H9 (cell line): ENCODE measurements around the gene NDUFB11. TPM values are rescaled to one million over a fixed set of nuclear protein-coding genes. Genes with fewer than 3 reads are reported as not detected.

Source experiments
- DNase-seq: peaks from one replicate; pipeline ENCODE4 v3.0.0-alpha.2; 2017
- H2AFZ ChIP-seq: one replicate; pipeline ENCODE4 v1.6.1; 2013; ENCODE audit warnings: mild to moderate bottlenecking, low read length, control low read depth, moderate library complexity
- H2AK5ac ChIP-seq: 2 replicates; pipeline ENCODE4 v1.6.1; 2013; ENCODE audit warnings: low read length, control low read depth, mixed read lengths; ENCODE audit not compliant: insufficient read length
- H2BK120ac ChIP-seq: one replicate; pipeline ENCODE4 v1.6.1; 2013; ENCODE audit warnings: low read depth, mild to moderate bottlenecking, low read length, control low read depth, inconsistent platforms; ENCODE audit not compliant: poor library complexity, severe bottlenecking
- H2BK12ac ChIP-seq: 2 replicates; pipeline ENCODE4 v1.6.1; 2013; ENCODE audit warnings: low read length, control low read depth, mixed read lengths, low read depth; ENCODE audit not compliant: insufficient read length
- H2BK15ac ChIP-seq: 2 replicates; pipeline ENCODE4 v1.6.1; 2013; ENCODE audit warnings: low read depth, low read length, control low read depth
- H2BK20ac ChIP-seq: one replicate; pipeline ENCODE4 v1.6.1; 2013; ENCODE audit warnings: low read depth, mild to moderate bottlenecking, low read length, control low read depth, inconsistent platforms; ENCODE audit not compliant: poor library complexity, severe bottlenecking
- H2BK5ac ChIP-seq: 2 replicates; pipeline ENCODE4 v1.6.1; 2013; ENCODE audit warnings: low read length, control low read depth, mixed read lengths; ENCODE audit not compliant: insufficient read length
- H3K14ac ChIP-seq: 2 replicates; pipeline ENCODE4 v1.6.1; 2013; ENCODE audit warnings: low read length, control low read depth; ENCODE audit not compliant: insufficient read depth
- H3K18ac ChIP-seq: 2 replicates; pipeline ENCODE4 v1.6.1; 2013; ENCODE audit warnings: low read depth, mild to moderate bottlenecking, mixed read lengths, low read length, control low read depth; ENCODE audit not compliant: insufficient read length
- H3K23ac ChIP-seq: 2 replicates; pipeline ENCODE4 v1.6.1; 2013; ENCODE audit warnings: low read length, control low read depth, mixed read lengths, low read depth; ENCODE audit not compliant: insufficient read length
- H3K23me2 ChIP-seq: 2 replicates; pipeline ENCODE4 v1.6.1; 2013; ENCODE audit warnings: low read depth, mild to moderate bottlenecking, mixed read lengths, low read length, control low read depth; ENCODE audit not compliant: insufficient read length, poor library complexity, severe bottlenecking
- H3K27ac ChIP-seq: 2 replicates; pipeline ENCODE4 v1.5.1; 2013; ENCODE audit warnings: low read length, control low read depth, mixed read lengths, low read depth; ENCODE audit not compliant: insufficient read length
- H3K27me3 ChIP-seq: 2 replicates; pipeline ENCODE4 v1.6.1; 2013; ENCODE audit warnings: low read length, control low read depth, inconsistent platforms; ENCODE audit not compliant: insufficient read depth
- H3K4ac ChIP-seq: 2 replicates; pipeline ENCODE4 v1.6.1; 2013; ENCODE audit warnings: low read depth, mild to moderate bottlenecking, control low read depth, inconsistent platforms, low read length, moderate library complexity
- H3K4me1 ChIP-seq: 2 replicates; pipeline ENCODE4 v1.6.1; 2013; ENCODE audit warnings: low read length, control low read depth, inconsistent platforms; ENCODE audit not compliant: insufficient read depth
- H3K4me2 ChIP-seq: 2 replicates; pipeline ENCODE4 v1.6.1; 2013; ENCODE audit warnings: low read length, control low read depth, mixed read lengths; ENCODE audit not compliant: insufficient read length, insufficient read depth
- H3K56ac ChIP-seq: 2 replicates; pipeline ENCODE4 v1.6.1; 2013; ENCODE audit warnings: low read depth, mild to moderate bottlenecking, mixed read lengths, low read length, control low read depth; ENCODE audit not compliant: insufficient read length
- H3K79me1 ChIP-seq: 2 replicates; pipeline ENCODE4 v1.6.1; 2013; ENCODE audit warnings: low read depth, mild to moderate bottlenecking, moderate library complexity, low read length, control low read depth, inconsistent platforms; ENCODE audit not compliant: insufficient read depth, poor library complexity, severe bottlenecking
- H3K79me2 ChIP-seq: 2 replicates; pipeline ENCODE4 v1.6.1; 2013; ENCODE audit warnings: low read length, control low read depth, inconsistent platforms; ENCODE audit not compliant: insufficient read depth
- H3K9ac ChIP-seq: 2 replicates; pipeline ENCODE4 v1.6.1; 2013; ENCODE audit warnings: low read length, control low read depth, mixed read lengths; ENCODE audit not compliant: insufficient read length; ENCODE audit errors: extremely low read depth
- H3K9me3 ChIP-seq: one replicate; pipeline ENCODE4 v1.6.1; 2013; ENCODE audit warnings: low read depth, low read length, inconsistent platforms; ENCODE audit not compliant: control insufficient read depth
- H3T11ph ChIP-seq: one replicate; pipeline ENCODE4 v1.6.1; 2013; ENCODE audit warnings: mild to moderate bottlenecking, low read length, control low read depth, inconsistent platforms
- H4K20me1 ChIP-seq: one replicate; pipeline ENCODE4 v1.6.1; 2013; ENCODE audit not compliant: control insufficient read depth, insufficient read length, insufficient read depth
- H4K5ac ChIP-seq: 2 replicates; pipeline ENCODE4 v1.6.1; 2013; ENCODE audit warnings: low read depth, mild to moderate bottlenecking, mixed read lengths, low read length, control low read depth; ENCODE audit not compliant: insufficient read length
- H4K8ac ChIP-seq: replicated peaks from 2 replicates; pipeline ENCODE4 v1.6.1; 2013; ENCODE audit warnings: low read length, control low read depth, mixed read lengths, low read depth; ENCODE audit not compliant: insufficient read length
- H4K91ac ChIP-seq: 2 replicates; pipeline ENCODE4 v1.6.1; 2013; ENCODE audit warnings: low read depth, mild to moderate bottlenecking, moderate library complexity, mixed read lengths, low read length, control low read depth; ENCODE audit not compliant: insufficient read length
- H3K27ac Mint-ChIP-seq, 3 experiments: 2 replicates in 2 of 3; 3 replicates in 1 of 3; pipeline ENCODE4 v1.8.0; 2020 to 2021; ENCODE audit warnings: mixed read lengths in 3 of 3, mild to moderate bottlenecking in 1 of 3, moderate library complexity in 1 of 3
- H3K27me3 Mint-ChIP-seq: 2 replicates; pipeline ENCODE4 v1.8.0; 2021; ENCODE audit warnings: low read depth, mild to moderate bottlenecking, moderate library complexity, mixed read lengths
- H3K36me3 Mint-ChIP-seq, 3 experiments: 2 replicates in 2 of 3; 3 replicates in 1 of 3; pipeline ENCODE4 v1.8.0; 2020 to 2021; ENCODE audit warnings: low read depth in 3 of 3, mixed read lengths in 3 of 3; ENCODE audit not compliant: insufficient read depth in 1 of 3
- H3K4me1 Mint-ChIP-seq, 2 experiments: 2 replicates each; pipeline ENCODE4 v1.8.0; 2020; ENCODE audit warnings: mixed read lengths in 2 of 2
- H3K4me3 Mint-ChIP-seq, 2 experiments: 2 replicates in 1 of 2; 3 replicates in 1 of 2; pipeline ENCODE4 v1.8.0; 2020 to 2021; ENCODE audit warnings: mild to moderate bottlenecking in 2 of 2, mixed read lengths in 2 of 2, moderate library complexity in 1 of 2
- H3K9me3 Mint-ChIP-seq, 2 experiments: 2 replicates in 1 of 2; 3 replicates in 1 of 2; pipeline ENCODE4 v1.8.0; 2020; ENCODE audit warnings: mild to moderate bottlenecking in 2 of 2, mixed read lengths in 2 of 2, moderate library complexity in 1 of 2
- CTCF ChIP-seq: fragments of 200-600 bp; sonication (generic); conservative IDR thresholded peaks from 3 replicates; pipeline ENCODE4 v1.8.0; 2021; ENCODE audit warnings: antibody characterized with exemption, mild to moderate bottlenecking
- WGBS: extraction: QIAGEN DNeasy Blood & Tissue Kit; methylation state at CpG from one replicate; pipeline ENCODE4 v1.1.7; 2013; ENCODE audit warnings: missing lambda C conversion rate, low lambda C conversion rate, mixed read lengths; ENCODE audit not compliant: insufficient read length; ENCODE audit errors: extremely low coverage; 5-methylcytosine and 5-hydroxymethylcytosine counted together
- total RNA-seq: library from RNA; stranded (reverse); gene quantifications from 2 replicates; pipeline ENCODE4 v1.2.1, GENCODE V29; 2021

NDUFB11 gene
- total RNA-seq, 1 experiment from 2014 or later = 100 TPM

- Histone ChIP-seq H2BK15ac (no peak overlapping the region), H3K9ac (no peak overlapping the region), H3K4me1 (no peaks in the 10 kb centered on the region), H3K56ac (no peak overlapping the region), H3K4me2 (no peak overlapping the region), H3K27me3 (no peaks in the 10 kb centered on the region), H3K79me1 (no peaks in the 10 kb centered on the region), H2BK5ac (no peak overlapping the region), H3K79me2 (no peaks in the 10 kb centered on the region; the same call in 1 of the 2 replicates), H3K4ac (no peak overlapping the region), H4K91ac (no peak overlapping the region), H3K14ac (no peak overlapping the region), H3K9me3 (no peaks in the 10 kb centered on the region), H2BK12ac (no peak overlapping the region), H4K5ac (no peak overlapping the region), H4K20me1 (no peaks in the 10 kb centered on the region), H3K23me2 (no peaks in the 10 kb centered on the region), H2BK20ac (no peak overlapping the region), H3K27ac (no peak overlapping the region), H3T11ph (no peak overlapping the region), H3K23ac (no peak overlapping the region), H4K8ac (no peak overlapping the region), H2BK120ac (no peak overlapping the region), H2AFZ (no peak overlapping the region), H2AK5ac (no peak overlapping the region), H3K18ac (no peak overlapping the region)
- H3K4me1 Mint-ChIP-seq = no peaks in the 10 kb centered on the region
- peaks cover 59 to 71% of the 10 kb centered on the region in 2 experiments for H3K9me3 Mint-ChIP-seq
- H3K27ac Mint-ChIP-seq = no peak overlapping the region
- no CpG with 5 or more reads among the region's 5 CpGs for WGBS
- no peak overlapping the region for H3K4me3 Mint-ChIP-seq
- H3K36me3 Mint-ChIP-seq = peaks cover 24 to 47% (median 30%) of the 10 kb centered on the region in 3 experiments
- TF ChIP-seq CTCF = no peak
- no peak for DNase-seq
- no peaks in the 10 kb centered on the region for H3K27me3 Mint-ChIP-seq
Measured at GRCh38 chrX:47162927-47163583, 18.6 kb upstream of the NDUFB11 start.
